ENCODE measurements around the gene TRPM3. TPM values are rescaled to one million over a fixed set of nuclear protein-coding genes. Genes with fewer than 3 reads are reported as not detected.

Gene TRPM3
- total RNA-seq, 4 donors from 2014 or later, result 2.4 to 11.1 (median 5.6) TPM

DNA sequence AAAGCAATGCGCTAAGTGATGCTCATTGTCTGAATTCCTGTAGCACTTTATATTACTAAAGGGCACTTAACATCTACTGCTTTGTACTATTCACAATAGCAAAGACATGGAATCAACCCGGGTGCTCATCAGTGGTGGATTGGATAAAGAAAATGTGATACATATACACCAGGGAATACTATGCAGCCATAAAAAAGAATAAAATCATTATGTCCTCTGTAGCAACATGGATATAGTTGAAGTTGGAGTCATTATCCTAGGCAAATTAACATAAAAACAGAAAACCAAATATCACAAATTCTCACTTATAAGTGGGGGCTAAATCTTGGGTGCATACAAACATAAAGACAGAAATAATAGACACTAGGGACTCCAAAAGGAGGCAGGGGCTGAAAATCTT, 308.3 kb downstream of the TRPM3 start:
- Histone ChIP-seq H3K9me3 (no peaks in the 10 kb centered on the region), H3K27me3 (no peaks in the 10 kb centered on the region), H3K36me3 (no peaks in the 10 kb centered on the region), H3K4me1 (no peaks in the 10 kb centered on the region), H3K27ac (no peak overlapping the region), H3K4me3 (replicated peaks in 1 of 3) (no peak overlapping the region)
- intact Hi-C loops (cut with DNase I), result no loop called here
- TF ChIP-seq, protein P1, sequence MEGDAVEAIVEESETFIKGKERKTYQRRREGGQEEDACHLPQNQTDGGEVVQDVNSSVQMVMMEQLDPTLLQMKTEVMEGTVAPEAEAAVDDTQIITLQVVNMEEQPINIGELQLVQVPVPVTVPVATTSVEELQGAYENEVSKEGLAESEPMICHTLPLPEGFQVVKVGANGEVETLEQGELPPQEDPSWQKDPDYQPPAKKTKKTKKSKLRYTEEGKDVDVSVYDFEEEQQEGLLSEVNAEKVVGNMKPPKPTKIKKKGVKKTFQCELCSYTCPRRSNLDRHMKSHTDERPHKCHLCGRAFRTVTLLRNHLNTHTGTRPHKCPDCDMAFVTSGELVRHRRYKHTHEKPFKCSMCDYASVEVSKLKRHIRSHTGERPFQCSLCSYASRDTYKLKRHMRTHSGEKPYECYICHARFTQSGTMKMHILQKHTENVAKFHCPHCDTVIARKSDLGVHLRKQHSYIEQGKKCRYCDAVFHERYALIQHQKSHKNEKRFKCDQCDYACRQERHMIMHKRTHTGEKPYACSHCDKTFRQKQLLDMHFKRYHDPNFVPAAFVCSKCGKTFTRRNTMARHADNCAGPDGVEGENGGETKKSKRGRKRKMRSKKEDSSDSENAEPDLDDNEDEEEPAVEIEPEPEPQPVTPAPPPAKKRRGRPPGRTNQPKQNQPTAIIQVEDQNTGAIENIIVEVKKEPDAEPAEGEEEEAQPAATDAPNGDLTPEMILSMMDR (IDR thresholded peaks at IDR 0.05), result no peak
- TF ChIP-seq POLR2A (IDR thresholded peaks at IDR 0.05), result no peak
- 96 to 97% methylated on average over 2 of the region's 2 CpGs for WGBS, 2 donors
- DNase-seq, result no peak

DNA sequence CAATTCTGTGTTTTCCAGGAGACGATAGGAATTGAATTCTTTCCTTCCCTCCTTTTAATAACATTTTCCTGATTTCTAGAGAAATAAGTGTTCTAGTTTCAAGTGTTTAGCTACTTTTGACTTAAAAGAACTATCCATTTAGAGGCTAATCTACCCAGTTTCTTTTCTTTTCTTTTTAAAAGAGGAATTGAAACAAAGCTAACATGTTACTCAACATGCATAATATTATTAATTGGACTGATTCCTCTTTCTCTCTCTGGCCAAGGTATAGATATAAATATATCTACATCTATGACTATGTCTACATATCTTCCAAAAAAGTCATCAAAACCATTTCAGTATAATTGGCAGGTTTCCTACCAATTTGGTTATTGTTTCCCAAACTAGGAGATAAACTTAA, 309.8 kb downstream of the TRPM3 start:
- TF ChIP-seq POLR2A (IDR thresholded peaks at IDR 0.05), result no peak
- TF ChIP-seq, protein P1 (IDR thresholded peaks at IDR 0.05), result no peak
- 0 to 88% methylated on average over 1 of the region's 1 CpG for WGBS, 2 donors
- H3K27ac ChIP-seq, result no peak overlapping the region

DNA sequence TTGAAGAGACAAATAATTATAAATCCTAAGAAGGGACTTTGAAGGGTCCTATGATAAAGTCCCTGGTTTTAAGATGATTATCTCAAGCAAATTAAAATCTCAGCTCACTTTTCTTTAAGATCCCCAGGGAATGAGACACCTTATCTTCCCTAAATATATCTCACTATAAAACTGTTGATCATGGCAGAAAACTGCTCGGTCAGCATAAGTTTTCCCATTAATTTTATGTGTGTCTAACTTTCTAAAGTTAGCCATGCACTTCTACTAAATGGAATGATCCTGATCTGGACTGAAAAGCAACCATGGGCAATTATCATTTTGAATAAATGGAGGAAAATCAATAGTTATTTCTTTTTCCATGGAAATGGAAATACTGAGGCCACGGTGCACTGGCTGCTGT, 314.5 kb downstream of the TRPM3 start:
- DNase-seq, result no peak
- H3K27ac ChIP-seq, result no peak overlapping the region
- H3K9me3 ChIP-seq, result no peaks in the 10 kb centered on the region
- TF ChIP-seq, protein P1 (IDR thresholded peaks at IDR 0.05), result no peak
- TF ChIP-seq POLR2A (IDR thresholded peaks at IDR 0.05), result no peak
- intact Hi-C loops (cut with DNase I), result no loop called here
- H3K4me3 ChIP-seq (replicated peaks in 1 of 3), result no peak overlapping the region
- no peaks in the 10 kb centered on the region for H3K27me3 ChIP-seq
- WGBS, 2 donors, result 84 to 93% methylated on average over 2 of the region's 2 CpGs
- H3K4me1 ChIP-seq, result no peaks in the 10 kb centered on the region
- no peaks in the 10 kb centered on the region for H3K36me3 ChIP-seq

More for the DNA sequence above, 309.8 kb downstream of the TRPM3 start:
- intact Hi-C loops (cut with DNase I), result no loop called here
- H3K4me3 ChIP-seq (replicated peaks in 1 of 3), result no peak overlapping the region
- H3K4me1 ChIP-seq, result no peaks in the 10 kb centered on the region
- no peak for DNase-seq
- H3K27me3 ChIP-seq, result no peaks in the 10 kb centered on the region
- H3K36me3 ChIP-seq, result no peaks in the 10 kb centered on the region
- H3K9me3 ChIP-seq, result no peaks in the 10 kb centered on the region

- H3K9me3 ChIP-seq, result no peaks in the 10 kb centered on the region
- no peak overlapping the region for H3K4me3 ChIP-seq (replicated peaks in 1 of 3)
- intact Hi-C loops (cut with DNase I), result no loop called here
- no peaks in the 10 kb centered on the region for H3K27me3 ChIP-seq
- WGBS, 2 donors, result 76 to 81% methylated on average over 6 of the region's 6 CpGs
- H3K4me1 ChIP-seq, result no peaks in the 10 kb centered on the region
- no peak overlapping the region for H3K27ac ChIP-seq
- H3K36me3 ChIP-seq, result no peaks in the 10 kb centered on the region
- no peak for TF ChIP-seq POLR2A (IDR thresholded peaks at IDR 0.05)
- TF ChIP-seq, protein P1 (IDR thresholded peaks at IDR 0.05), result no peak
- DNase-seq, result no peak
Observed at GRCh38 chr9:70805949-70806348, 315.5 kb downstream of the TRPM3 start.

DNA sequence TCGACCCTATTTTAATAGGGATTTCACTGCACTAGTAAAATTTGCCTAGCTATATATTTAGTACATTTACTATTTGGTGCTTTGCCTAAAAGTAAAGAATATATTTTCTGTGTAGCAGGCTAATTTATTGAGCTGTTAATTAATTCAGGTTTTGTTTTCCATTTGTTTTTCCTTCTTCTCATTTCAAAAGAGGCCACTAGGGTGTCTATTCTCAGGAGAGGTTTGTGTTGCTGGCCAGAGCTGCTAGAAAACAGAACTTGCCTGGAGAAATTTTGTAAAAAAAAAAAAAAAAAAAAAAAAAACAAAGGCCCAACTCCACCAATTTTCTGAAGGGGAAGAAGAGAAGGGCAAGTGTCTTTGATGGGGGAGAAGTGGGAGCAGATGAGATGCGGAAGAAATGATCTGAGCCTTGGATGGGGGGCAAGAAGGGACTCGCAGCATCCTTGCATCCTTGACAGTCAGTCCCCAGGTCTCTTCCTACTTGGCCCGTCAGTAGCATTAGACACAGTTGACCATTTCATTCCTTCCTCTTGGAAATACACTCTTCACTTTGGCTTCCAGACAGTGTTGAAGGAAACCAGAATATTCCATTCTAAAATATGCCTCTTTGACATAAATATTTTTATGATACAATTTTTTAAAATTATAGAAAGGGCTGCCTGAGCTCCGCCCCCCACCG, 318.5 kb downstream of the TRPM3 start:
- intact Hi-C loops (cut with DNase I), result no loop called here
- TF ChIP-seq, protein P1 (IDR thresholded peaks at IDR 0.05), result no peak
- no peak for TF ChIP-seq POLR2A (IDR thresholded peaks at IDR 0.05)
- H3K4me3 ChIP-seq (replicated peaks in 1 of 3), result no peak overlapping the region
- no peaks in the 10 kb centered on the region for H3K36me3 ChIP-seq
- 89 to 92% methylated on average over 6 of the region's 6 CpGs for WGBS, 2 donors
- DNase-seq, result no peak
- no peak overlapping the region for H3K27ac ChIP-seq
- H3K9me3 ChIP-seq, result no peaks in the 10 kb centered on the region
- H3K27me3 ChIP-seq, result no peaks in the 10 kb centered on the region
- no peaks in the 10 kb centered on the region for H3K4me1 ChIP-seq
